ENCODE results near the gene RAD52.
"Not testable (repeated sequence)": the region's sequence is repeated elsewhere in the genome, so short reads cannot be mapped to it uniquely, and the experiment has no call there.

The RAD52 gene

DNA sequence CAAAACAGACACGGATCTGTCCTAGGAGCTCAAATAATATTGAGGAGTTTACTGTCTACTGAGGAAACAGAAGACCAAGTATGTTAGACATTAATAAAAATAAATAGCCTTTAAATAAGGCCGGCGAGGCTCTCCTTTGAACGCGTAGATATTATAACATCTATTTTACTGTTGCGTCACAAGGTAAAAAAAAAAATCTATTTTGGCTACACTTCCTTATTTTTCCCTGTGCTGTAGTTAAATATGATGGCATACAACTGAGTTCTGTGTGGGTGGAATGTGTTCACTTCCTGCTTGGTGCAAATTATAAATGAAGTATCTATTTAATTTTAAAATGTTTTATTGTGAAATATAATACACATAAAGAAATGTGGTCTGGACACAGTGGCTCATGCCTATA lies 17.2 kb upstream of the RAD52 start:
- no peak for DNase-seq

DNA sequence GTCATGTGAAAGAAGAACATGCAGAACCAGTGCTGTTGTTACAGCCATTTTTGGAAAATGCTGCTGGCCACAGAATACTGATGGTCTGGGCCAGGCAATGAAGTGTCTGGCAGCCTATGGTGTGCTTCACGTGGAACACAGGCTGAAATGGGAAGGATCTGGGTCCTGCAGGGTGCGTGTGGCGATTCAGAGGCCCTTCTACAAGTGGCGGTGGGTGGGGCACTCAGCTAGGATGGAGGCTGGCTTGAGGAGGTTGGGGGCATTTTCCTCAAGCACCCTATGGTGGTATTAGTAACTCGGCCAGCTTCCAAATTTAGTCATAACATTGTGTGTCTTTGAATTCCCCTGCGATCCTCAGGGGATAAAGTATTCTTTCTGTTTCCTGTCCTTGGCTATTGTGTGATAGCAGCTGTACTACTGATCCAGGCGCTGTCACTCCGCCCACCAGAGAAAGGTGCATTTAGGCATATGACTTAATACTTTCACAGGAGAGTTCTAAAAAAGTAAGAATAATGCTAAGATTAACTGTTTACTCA lies 9.2 kb upstream of the RAD52 start:
- no peak for DNase-seq

- DNase-seq = no peak
Measured at GRCh38 chr12:955939-956338, 6.4 kb upstream of the RAD52 start.

DNA sequence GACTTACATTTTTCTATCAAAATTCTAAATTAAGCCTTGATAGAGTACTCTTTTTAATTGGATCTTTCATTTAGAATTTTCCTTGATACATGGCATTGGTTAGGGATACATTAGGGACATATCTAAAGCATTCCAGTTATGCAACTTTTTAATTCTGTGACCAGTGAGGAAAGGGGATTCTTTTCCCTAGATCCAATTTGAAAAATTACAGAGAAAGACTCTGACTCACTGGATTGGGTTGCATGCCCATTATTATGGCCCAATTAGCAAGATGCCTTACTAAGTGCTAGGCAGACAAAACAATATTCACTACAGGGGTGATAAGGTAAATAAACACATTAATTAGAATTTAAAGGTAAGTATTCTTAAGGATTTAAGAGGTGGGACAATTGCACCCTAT lies 5.2 kb upstream of the RAD52 start:
- DNase-seq = no peak

GRCh38 chr12:953776-954175 lies 4.3 kb upstream of the RAD52 start:
- no peak for DNase-seq

DNA sequence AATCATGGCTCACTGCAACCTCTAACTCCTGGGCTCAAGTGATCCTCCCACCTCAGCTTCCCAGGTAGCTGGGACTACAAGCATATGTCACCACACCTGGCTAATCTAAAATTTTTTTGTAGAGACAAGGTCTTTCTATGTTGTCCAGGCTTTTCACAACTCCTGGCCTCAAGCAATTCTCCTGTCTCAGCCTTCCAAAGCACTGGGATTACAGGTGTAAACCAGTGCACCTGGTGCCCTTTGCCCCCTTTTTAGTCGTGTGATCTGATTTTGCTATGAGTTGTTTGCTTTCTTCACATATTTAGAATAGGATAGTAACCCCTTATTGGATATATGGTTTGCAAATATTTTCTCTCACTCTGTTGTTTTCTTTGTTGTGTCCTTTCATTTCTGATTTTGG lies 1.7 kb upstream of the RAD52 start:
- DNase-seq = no peak

DNA sequence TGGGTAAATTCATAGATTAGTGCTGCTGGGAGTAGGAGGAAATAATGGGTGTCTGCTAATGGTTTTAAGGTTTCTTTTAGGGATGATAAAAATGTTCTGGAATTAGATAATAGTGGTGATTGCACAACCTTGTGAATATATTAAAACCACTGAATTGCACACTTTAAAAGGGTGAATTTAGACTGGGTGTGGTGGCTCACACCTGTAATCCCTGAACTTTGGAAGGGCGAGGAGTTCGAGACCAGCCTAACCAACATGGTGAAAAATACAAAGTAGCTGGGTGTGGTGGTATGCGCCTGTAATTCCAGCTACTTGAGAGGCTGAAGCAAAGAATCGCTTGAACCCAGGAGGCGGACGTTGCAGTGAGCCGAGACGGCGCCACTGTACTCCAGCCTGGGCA lies 1.3 kb downstream of the RAD52 start:
- DNase-seq = no peak

DNA sequence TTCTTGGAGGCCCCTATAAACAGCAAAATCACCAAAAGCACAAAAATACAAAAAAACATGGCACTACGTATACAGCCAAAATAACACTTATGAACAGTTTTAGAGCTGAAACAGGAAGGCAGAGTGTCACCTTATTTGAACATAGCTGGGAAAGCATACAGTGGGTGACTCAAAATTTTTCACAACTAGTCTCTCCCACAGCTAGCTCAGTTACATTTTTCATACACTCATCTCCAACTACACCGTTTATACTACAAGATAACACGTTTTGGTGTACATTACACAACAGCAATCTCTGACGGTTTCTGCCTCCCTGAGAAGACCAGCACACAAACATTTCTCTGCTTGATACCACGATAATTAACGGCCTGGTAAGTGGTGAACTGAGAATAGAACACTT lies 2.9 kb downstream of the RAD52 start:
- no peak for DNase-seq

- DNase-seq = no peak
Measured at GRCh38 chr12:946212-946611, 3.3 kb downstream of the RAD52 start.

DNA sequence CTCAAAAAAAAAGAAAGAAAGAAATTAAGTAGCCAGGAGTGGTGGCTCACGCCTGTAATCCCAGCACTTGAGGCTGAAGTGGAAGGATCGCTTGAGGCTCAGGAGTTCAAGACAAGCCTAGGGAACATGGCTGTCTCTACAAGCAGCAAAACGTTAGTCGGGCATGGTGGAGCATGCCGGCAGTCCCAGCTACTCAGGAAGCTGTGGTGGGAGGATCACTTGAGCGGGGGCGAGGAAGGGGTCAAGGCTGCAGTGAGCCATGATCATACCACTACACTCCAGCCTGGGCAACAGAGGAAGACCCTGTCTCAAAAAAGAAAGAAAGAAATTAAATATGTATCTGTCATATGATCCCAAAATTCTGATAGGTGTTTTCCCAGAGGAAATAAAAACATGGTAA lies 5.3 kb downstream of the RAD52 start:
- DNase-seq = no peak

GRCh38 chr12:943051-943450 lies 6.4 kb downstream of the RAD52 start:
- no peak for DNase-seq

- no peak for DNase-seq
Measured at GRCh38 chr12:938810-939209, 10.7 kb downstream of the RAD52 start.

DNA sequence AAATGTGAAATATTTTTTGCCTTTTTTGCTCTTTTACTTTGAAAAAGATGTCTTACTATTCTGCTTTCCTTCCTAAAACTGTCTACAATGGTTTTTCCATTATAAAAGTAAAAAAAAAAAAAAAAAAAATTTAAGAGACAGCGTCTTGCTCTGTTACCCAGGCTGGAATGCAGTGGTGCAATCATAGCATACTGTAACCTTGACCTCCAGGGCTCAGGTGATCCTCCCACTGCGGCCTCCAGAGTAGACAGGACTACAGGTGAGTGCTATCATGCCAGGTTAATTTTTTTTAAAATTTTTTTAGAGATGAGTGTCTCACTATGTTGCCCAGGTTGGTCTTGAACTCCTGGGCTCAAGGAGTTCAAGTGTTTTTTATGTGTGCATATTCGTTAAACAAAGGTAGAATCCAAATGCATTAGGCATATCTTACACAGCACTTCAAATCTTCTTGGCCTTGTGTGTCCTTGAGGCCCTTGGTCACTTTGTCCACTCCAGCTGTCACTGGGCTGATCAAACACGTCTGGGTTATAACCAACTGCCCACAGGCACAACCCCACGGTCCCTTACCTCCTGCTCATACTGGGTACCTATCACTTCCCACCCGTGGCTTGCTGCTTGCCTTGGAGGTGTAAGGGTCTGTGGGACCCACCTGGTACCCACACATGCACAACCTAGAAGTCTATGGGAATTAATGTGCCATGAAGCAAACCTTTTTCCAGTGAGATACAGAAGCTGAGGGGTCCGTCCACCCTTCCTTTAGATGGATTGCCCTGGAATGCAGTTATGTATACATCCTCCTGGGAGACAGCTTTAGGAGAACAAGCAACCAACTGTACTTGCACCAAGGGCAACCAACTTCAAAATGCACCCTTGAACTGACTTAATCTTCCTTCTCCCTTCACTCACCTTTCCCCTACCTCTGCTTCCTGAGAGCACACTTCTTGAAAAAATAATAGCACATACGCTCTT lies 12.8 kb downstream of the RAD52 start:
- no peak for DNase-seq

- not testable (repeated sequence) for DNase-seq
Measured at GRCh38 chr12:935891-936290, 13.6 kb downstream of the RAD52 start.

- DNase-seq = no peak
Measured at GRCh38 chr12:931591-931990, 17.9 kb downstream of the RAD52 start.

- DNase-seq = no peak
Measured at GRCh38 chr12:931060-931459, 18.4 kb downstream of the RAD52 start.

GRCh38 chr12:926641-927040 lies 22.9 kb downstream of the RAD52 start:
- no peak for DNase-seq

GRCh38 chr12:922285-922684 lies 27.2 kb downstream of the RAD52 start:
- no peak for DNase-seq

GRCh38 chr12:920676-921075 lies 28.8 kb downstream of the RAD52 start:
- no peak for DNase-seq

DNA sequence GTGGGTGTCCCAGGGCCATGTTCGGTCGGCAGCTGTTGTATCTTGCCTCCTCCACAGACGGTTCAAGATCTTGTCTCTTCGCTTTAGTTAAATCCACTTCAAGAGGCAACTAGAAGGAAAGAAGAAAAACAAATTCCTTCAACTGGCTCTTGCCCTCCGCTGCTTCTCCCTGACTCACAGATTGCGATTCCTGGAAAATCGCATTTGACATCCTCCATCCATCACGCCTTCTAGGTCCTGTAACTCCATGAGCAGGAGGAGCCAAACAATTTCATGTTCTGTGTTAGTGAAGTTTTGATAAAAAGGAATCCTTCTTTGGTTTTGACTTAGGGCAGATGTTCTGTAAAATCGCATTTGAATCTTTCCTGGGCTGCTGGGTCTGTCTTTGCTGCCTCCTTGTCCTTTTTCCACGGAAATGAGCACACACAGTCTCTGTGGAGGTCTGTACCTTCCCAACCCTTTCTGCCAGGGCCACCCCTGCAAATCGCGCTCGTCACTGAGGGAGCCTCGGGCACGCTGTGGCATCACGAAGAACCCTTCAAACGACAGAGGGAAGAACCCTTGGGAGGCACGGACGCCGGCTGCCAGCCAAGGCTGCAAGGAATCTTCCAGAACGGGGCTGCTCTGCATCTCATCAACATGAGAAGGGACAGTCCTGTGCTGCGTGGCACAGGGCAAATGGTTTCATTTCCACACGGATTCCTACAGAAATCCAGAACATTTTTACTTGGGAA lies 32.6 kb downstream of the RAD52 start:
- DNase-seq = no peak

DNA sequence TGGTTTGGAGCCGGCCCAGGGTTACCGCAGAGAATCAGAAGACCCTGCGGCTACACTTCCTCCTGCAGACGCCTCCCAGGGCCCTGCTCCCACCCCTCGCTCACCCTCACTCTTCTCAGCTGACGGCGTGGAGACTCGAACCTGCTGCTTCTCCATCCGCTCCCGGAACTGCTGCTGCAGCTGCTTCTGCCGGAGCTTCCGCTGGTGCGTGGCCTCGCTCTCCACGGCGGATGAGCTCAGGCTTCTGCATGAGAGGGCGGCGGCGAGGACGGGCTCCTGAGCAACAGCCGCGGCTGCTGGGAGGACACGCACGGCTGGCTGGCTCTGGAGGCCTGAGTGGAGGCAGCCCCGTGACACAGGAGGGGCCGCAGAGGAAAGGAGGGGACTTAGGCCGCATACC lies 33.3 kb downstream of the RAD52 start:
- DNase-seq = no peak

DNA sequence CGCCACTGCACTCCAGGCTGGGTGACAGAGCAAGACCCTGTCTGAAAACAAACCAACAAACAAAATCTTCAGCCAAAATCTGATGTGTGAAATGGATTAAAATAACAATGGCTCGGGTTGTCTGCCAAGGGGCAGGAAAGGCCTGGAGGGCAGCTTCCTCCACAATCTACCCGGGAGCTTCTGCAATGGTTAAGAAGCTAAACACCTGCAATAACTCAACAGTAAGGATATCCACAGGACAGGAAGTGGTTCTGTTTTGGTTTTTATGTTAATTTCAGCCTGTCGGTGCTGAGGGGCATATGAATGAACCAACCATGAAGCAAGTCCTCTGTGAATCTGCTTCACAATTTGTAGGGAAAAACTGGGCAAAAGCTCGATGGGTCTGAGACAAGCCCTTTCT lies 34.4 kb downstream of the RAD52 start:
- no peak for DNase-seq

DNA sequence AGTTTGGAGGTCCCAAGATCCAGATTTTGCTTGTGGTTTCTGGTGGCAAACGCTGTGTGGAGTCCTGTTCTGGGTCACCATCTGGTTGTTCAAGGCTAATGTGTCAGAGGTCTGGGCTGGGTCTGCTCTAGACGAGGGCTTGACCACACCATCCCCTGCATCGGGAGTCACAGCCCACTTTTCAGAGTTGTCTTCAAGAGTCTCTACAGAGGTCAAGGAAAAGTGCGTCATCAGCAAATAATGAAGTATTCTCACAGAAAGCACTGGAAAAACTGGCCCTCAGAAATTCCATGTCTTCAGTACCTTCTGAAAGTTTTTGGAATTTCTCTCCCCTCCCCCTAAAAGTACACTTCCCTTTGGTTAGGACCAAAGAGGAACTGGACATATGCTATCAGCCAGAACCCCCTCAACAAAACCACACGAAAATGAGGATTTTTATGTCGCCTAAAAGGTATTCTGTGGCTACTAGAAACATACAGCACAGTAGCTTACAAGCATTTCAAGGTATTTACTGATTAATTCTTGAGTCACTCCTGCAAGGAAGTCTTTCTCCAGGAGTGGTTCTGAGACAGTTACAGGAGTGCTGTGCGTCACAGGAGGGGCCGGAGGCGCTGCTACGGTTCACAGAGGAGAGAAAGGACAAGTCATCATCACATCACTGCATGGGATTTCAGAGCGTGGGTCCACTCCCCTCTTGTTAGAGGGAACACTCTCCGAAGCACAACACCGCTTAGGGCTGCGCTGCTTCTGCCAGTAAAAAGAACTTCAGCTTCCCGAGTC lies 35.4 kb downstream of the RAD52 start:
- no peak for DNase-seq
